Omental fat pad (tissue), 4 donors: ENCODE measurements around the gene DNAJB8. TPM values are rescaled to one million over a fixed set of nuclear protein-coding genes. Genes with fewer than 3 reads are reported as not detected.

Experiments
- ATAC-seq: fragments of 150-250 bp; one replicate; pipeline ENCODE4 v1.9.1; 2016; ENCODE audit warnings: mild to moderate bottlenecking, moderate library complexity; ENCODE audit not compliant: low FRiP score
- DNase-seq: peaks from one replicate; pipeline ENCODE4 v3.0.0-alpha.2; 2019; ENCODE audit warnings: low spot score
- total RNA-seq, 4 donors: library from RNA; depleted of rRNA; stranded (reverse); fragments of >200 nt; gene quantifications; one replicate each; pipeline ENCODE4 v1.1.0, GENCODE V29; 2016
- TF ChIP-seq, protein P1 (sequence below), 3 donors: fragments of 450-650 bp; IDR thresholded peaks; one replicate each; pipeline ENCODE4 v1.5.1; 2016 to 2017; ENCODE audit warnings: antibody characterized with exemption in 3 of 3, mild to moderate bottlenecking in 3 of 3, moderate library complexity in 2 of 3

Gene DNAJB8
- total RNA-seq, 4 donors from 2014 or later: not detected

DNA sequence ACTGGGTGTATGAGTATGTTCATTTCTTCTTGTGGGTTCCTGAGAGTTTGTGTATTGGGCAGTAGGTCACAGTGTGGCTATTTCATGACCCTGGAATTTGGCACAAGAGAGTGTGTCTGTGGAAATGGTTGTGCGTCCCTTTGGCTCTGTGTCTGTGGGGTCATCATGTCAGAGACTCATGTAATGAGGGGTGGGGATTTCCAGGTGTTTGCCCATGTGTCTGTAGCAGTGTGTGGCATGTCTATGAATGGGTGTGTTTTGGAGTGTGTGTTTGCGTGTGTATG, 27.6 kb upstream of the DNAJB8 start:
- DNase-seq (no peak), ATAC-seq (no peak)
- TF ChIP-seq, protein P1, sequence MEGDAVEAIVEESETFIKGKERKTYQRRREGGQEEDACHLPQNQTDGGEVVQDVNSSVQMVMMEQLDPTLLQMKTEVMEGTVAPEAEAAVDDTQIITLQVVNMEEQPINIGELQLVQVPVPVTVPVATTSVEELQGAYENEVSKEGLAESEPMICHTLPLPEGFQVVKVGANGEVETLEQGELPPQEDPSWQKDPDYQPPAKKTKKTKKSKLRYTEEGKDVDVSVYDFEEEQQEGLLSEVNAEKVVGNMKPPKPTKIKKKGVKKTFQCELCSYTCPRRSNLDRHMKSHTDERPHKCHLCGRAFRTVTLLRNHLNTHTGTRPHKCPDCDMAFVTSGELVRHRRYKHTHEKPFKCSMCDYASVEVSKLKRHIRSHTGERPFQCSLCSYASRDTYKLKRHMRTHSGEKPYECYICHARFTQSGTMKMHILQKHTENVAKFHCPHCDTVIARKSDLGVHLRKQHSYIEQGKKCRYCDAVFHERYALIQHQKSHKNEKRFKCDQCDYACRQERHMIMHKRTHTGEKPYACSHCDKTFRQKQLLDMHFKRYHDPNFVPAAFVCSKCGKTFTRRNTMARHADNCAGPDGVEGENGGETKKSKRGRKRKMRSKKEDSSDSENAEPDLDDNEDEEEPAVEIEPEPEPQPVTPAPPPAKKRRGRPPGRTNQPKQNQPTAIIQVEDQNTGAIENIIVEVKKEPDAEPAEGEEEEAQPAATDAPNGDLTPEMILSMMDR (IDR thresholded peaks at IDR 0.05): no peak

DNA sequence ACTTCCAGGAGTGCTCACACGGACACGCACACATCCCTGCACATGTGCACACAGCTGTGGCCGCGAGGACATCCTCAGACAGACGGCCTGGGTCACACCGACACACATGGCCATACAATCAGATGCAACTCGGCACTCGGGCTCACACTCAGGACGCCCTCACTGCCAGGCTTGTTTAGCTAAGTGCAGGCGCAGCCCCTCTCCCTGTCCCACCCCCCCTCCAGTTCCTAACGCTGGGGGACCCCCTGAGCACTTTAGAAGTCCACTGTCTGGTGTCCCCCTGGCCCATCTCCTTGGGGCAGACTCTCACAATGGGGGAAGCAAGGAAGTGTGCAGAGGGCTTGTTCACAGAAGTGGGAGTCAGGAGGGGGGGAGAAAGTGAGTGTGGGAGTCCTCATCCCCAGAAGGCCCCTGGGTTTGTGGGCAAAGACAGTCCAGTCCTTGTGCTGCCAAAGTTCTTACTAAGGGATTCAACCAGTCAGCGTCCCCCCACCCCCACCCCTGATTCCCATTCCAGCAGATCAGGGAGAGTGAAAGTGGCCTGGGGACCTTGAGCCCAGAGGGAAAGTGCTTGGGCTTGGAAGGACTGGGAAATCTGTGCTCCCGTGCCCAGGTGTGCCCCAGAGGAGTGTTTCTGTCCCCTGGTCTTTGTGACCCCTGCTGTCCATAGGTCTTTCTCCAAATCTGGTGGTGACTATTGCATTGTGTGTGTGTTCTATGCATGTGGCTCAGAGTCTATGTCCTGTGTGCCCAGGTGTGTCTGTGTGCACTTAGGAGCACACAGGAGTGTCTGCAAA, 27.1 kb upstream of the DNAJB8 start:
- DNase-seq (no peak), ATAC-seq (no peak)
- TF ChIP-seq, protein P1 (IDR thresholded peaks at IDR 0.05): no peak

DNA sequence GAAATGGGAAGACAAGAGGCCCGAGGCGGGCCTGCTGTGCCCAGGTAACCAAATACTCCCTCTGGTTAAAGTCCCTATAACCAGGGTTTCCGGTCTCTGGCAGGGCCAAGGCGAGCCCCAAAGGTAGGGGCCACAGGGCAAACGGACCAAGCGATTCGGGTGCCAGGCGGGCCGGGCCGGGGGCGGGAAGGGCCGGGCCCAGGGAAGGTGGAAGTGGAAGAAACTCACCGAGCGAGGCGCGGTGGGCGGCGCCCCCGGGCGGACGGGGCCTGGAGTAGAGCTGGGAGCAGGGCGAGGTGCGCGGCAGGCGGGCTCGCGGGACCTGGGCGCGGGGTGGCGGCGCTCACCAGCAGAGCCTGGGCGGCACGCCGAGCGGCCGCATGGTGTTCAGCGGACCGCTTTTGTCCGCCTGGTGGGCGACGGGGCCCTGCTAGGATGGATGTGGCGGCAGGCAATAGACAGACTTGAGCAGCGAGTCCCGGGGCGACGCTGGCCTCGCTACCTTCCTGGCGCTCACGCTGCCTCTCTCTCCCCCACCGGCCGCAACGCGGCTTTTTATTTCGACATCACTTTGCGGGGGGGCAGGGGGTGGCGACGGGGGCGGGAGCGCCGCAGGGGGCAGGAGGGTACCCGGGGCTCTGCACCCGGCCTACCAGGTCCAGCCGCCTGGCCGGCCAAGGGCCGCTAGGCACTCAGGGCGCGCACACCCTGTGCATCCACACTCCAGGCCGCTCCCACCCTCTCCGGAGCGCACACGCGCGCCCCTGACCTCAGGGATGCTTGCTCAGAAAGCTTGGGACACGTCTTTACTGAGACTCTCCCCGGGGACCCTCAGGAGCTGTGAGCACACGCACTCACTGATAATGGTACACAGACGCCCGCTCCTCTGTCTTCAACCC, 26.2 kb upstream of the DNAJB8 start, which contains the start of gene GATA2:
Gene GATA2 (minus strand): TSS at position 531 of the 899 bp plus-strand sequence. CDS start 6,170 bp downstream, outside the sequence.
- TF ChIP-seq, protein P1 (IDR thresholded peaks at IDR 0.05): no peak
- ATAC-seq (no peak), DNase-seq (no peak)

DNA sequence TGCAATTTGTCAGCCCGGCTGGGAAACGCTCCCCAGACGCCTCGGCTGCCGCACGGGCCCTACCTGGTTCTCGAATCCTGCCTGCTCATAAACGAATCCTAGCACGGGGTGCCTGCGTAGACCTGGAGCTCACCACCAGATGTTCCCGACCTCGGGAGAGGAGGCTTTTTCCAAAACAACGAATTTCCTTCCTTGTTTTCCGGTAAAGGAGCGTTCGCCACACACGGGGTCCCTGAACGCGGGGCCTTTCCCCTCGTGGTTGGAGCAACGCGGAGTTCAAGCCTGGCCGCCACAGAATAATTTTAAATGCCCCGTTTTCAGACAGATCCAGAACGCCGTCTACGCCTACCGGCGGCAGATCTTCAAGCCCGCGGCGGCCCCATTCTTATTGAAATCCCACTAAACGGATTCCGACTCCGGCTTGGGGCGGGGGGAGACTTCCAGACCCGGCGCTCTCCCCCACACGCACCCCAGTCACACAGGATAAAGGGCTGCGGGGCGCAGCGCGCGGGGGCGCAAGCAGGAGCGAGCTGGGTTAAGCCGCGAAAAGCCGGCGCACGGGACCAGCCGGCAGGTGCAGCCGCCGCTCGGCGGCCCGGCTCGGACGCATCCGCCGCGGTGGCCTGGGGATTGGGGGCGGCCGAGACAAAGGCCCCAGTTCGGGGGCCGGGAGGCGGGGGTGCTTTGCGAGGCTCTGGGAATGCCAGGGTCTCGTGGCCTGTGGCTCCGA, 25.4 kb upstream of the DNAJB8 start:
- TF ChIP-seq, protein P1 (IDR thresholded peaks at IDR 0.05): no peak
- ATAC-seq: no peak
- no peak for DNase-seq

DNA sequence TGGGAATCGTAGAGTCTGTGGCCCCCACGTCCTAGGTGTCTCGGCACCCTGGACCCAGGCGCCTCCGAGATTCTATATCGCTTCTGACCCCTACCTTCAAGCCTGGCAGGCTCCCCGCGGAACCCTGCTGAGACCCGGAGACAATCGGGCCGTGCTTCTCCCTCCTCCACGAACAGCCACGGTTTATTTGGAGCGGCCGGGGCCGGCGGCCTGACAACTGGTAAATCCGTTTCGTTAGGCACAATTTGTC, 24.9 kb upstream of the DNAJB8 start:
- TF ChIP-seq, protein P1 (IDR thresholded peaks at IDR 0.05): no peak
- ATAC-seq (no peak), DNase-seq (no peak)

DNA sequence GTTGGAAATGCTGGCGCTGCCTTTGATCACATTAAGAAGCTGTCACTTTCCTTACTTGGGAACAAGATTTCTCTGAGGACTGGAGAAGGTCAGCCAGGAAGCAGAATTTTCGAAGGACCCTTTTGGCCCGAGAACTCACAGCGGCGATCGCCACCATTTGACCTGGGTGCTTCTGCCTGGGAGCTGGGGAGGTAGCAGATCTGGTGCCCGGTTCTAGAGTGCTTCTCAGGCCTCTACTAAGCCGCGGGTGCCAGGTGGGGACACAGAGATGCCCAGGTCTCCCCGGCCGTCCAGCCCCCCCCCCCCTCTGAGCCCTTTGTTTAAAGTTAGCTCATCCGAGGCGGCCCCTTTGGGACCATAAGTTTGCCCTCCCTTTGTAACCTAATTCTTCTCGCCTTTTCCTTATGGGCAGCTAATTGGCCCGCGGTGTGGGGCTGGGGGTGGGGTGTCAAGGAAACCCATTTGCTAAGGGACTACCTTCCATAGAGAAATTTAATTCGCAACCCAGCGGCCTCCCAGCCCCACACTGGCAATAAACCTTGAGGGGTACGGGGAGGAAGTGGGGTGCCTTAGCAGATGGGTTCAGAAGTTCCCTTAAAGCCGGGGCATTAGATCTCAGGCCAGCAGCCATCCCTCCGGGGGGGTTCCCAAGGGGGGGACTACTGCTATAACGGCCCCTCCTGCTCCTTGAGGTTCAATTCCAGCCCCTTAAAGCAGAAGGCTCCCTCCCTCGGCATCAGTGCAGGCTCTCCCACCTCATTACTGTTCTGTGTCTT, 24.4 kb upstream of the DNAJB8 start:
- ATAC-seq: no peak
- TF ChIP-seq, protein P1 (IDR thresholded peaks at IDR 0.05): no peak
- peak; percentile 13 for DNase-seq
